Psoas muscle (tissue), 8 donors: ENCODE results near the gene WDR46. TPM values are rescaled to one million over a fixed set of nuclear protein-coding genes. Genes with fewer than 3 reads are reported as not detected.
A peak's percentile ranks its signal among the peaks of the same experiment; 100 is the strongest.

Experiments
- ATAC-seq, 4 donors: fragments of 200-7000 bp; cut with Tn5 transposase; one replicate each; pipeline ENCODE4 v1.9.1; 2020; ENCODE audit warnings: moderate library complexity in 3 of 4, mild to moderate bottlenecking in 2 of 4
- DNase-seq, 2 donors: peaks; one replicate each; pipeline ENCODE4 v3.0.0-alpha.2; 2020
- H3K27ac ChIP-seq: fragments of 200-600 bp; one replicate; pipeline ENCODE4 v1.8.0; 2022
- H3K27me3 ChIP-seq, 3 donors: fragments of 200-600 bp in 1 of 3; one replicate each; pipeline versions ENCODE4 v1.6.1 to v1.8.0; 2013 to 2022; ENCODE audit warnings: low read length in 2 of 3, mild to moderate bottlenecking in 2 of 3, moderate library complexity in 1 of 3; ENCODE audit not compliant: insufficient read depth in 3 of 3
- H3K36me3 ChIP-seq, 2 donors: fragments of 200-600 bp in 1 of 2; one replicate each; pipeline versions ENCODE4 v1.6.1 to v1.8.0; 2013 to 2022; ENCODE audit warnings: low read depth in 1 of 2, mild to moderate bottlenecking in 1 of 2, moderate library complexity in 1 of 2; ENCODE audit not compliant: insufficient read depth in 1 of 2
- H3K4me1 ChIP-seq: fragments of 200-600 bp; one replicate; pipeline ENCODE4 v1.8.0; 2022
- H3K4me3 ChIP-seq: fragments of 200-600 bp; one replicate; pipeline ENCODE4 v1.8.0; 2022; ENCODE audit warnings: mild to moderate bottlenecking
- H3K9me3 ChIP-seq: fragments of 200-600 bp; one replicate; pipeline ENCODE4 v1.8.0; 2022
- CTCF ChIP-seq: fragments of 200-600 bp; IDR thresholded peaks from one replicate; pipeline ENCODE4 v1.8.0; 2022; ENCODE audit warnings: antibody characterized with exemption
- WGBS, 3 donors: extraction: QIAGEN DNeasy Blood & Tissue Kit; methylation state at CpG; one replicate each; pipeline versions ENCODE4 v1.1.6 to v1.1.7; 2013; 5-methylcytosine and 5-hydroxymethylcytosine counted together
- intact Hi-C, 2 donors: fragments of 100-400 bp; cut with DNase I; formaldehyde crosslinking; loops; one replicate each; pipeline versions ENCODE4 v1.11.0 to v1.14.2; 2022
- polyA plus RNA-seq, 3 donors: library from polyadenylated mRNA; stranded (reverse); fragments of 200-250 nt; gene quantifications; one replicate each; pipeline ENCODE4 v1.2.3, GENCODE V29; 2013
- total RNA-seq, 4 donors: library from RNA; stranded (reverse); fragmentation: NEBNext Ultra II Directional in 2 of 4; extraction: Animal tissue kit (Norgen Biotek cat#: 25700) in 2 of 4; gene quantifications; one replicate each; pipeline versions ENCODE4 v1.2.1 to v1.2.4, GENCODE V29; 2021 to 2023
- donor health status: healthy with polysubstance abuse.
- donor health status: DM: no; HTN: no; CAD: no; lungs with moderate emphysema.
- donor health status: Bipolar disorder and iron deficiency.
- donor health status: healthy.
- donor health status: DM: yes; HTN: yes; CAD: no.
- donor health status: DM: no; HTN: no; CAD: no.
- donor health status: DM: no; HTN: no; CAD: no.
- donor health status: DM: yes; HTN: yes; CAD: no.

Gene WDR46
- total and polyA plus RNA-seq, 7 donors, result 22.4 to 65.0 (median 34.7) TPM

DNA sequence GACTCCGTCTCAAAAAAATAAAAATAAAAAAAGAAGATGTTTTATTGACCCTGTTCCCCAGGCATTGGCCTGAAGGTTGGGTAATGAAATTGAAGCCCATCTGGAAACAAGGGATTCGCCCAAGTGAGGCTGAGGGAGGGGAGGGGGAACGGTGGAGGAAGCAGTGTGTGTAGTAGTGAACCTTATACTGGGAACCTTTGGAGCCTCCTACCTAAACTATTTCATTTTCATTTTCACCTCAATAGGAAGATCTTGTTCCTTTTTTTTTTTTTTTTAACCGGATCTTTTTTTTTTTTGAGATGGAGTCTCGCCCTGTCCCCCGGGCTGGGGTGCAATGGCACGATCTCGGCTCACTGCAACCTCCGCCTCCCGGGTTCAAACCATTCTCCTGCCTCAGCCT lies 41.7 kb upstream of the WDR46 start:
- ATAC-seq (no peak), DNase-seq (no peak)
- H3K9me3 ChIP-seq, result no peaks in the 10 kb centered on the region
- no peak overlapping the region for H3K27ac ChIP-seq
- no peak for TF ChIP-seq CTCF
- no peak overlapping the region for H3K4me3 ChIP-seq
- H3K4me1 ChIP-seq, result no peaks in the 10 kb centered on the region
- H3K27me3 ChIP-seq, result no peaks in the 10 kb centered on the region
- no peaks in the 10 kb centered on the region for H3K36me3 ChIP-seq
- 84 to 90% (median 89%) methylated on average over 9 to 10 of the region's 10 CpGs for WGBS, 3 donors
- intact Hi-C loops, result no loop called here

DNA sequence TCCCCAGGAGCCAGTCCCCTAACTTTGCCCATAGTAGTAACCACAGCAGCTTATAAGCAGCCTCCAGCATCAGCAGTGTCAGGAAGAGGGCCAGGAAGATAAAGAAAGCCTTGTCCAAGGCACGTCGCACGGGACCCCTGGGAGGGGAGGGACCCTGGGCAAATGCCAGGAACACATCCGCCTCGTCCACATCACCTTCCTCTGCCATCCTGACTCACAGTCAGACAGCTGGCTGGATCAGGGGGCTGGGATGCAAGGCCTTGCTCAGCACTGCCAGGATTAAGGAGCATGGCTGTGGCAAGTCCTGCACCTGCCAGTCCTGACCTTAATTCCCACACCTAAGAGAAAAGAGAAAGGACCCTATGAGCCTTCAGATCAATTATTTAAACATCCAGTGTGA lies 40.0 kb upstream of the WDR46 start:
- intact Hi-C loops, result no loop called here
- Histone ChIP-seq H3K27ac (no peak overlapping the region), H3K4me1 (no peaks in the 10 kb centered on the region), H3K27me3 (no peaks in the 10 kb centered on the region), H3K36me3 (no peaks in the 10 kb centered on the region), H3K9me3 (no peaks in the 10 kb centered on the region), H3K4me3 (no peak overlapping the region)
- no peak for DNase-seq
- WGBS, 3 donors, result 20 to 27% (median 27%) methylated on average over 5 of the region's 5 CpGs
- no peak for ATAC-seq
- no peak for TF ChIP-seq CTCF

DNA sequence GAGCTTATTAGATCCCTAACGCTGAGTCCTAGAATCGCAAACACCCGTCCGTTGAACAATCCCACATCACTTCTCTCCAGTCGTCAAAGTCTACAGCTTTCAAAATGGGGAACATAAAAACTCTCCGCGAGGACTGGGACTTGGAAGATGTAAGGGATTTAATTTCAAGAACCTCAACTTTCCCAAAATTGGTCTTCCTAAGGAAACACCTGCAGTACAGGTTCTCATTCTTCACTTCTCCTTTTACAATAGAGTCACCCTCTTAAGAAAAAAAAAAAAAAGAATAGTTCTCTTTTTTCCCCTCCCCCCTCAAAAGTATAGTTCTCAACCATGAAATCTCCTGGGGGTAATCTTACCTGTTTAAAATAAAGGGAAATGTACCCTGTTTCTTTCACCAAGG lies 35.1 kb upstream of the WDR46 start:
- peak overlapping the region; percentile 80 for H3K4me3 ChIP-seq
- no peaks in the 10 kb centered on the region for H3K9me3 ChIP-seq
- ATAC-seq (no peak), DNase-seq (no peak)
- peak overlapping the region; percentile 88 for H3K27ac ChIP-seq
- intact Hi-C loops, result no loop called here
- WGBS, 3 donors, result 15 to 24% (median 21%) methylated on average over 7 of the region's 7 CpGs
- TF ChIP-seq CTCF, result no peak
- H3K4me1 ChIP-seq, result peaks cover 24% of the 10 kb centered on the region
- no peaks in the 10 kb centered on the region for H3K27me3 ChIP-seq
- peaks cover 8 to 25% of the 10 kb centered on the region in 2 donors for H3K36me3 ChIP-seq

- no peak for TF ChIP-seq CTCF
- Histone ChIP-seq H3K4me3 (peak overlapping the region; percentile 80), H3K36me3 (peaks cover 11 to 30% of the 10 kb centered on the region in 2 donors), H3K4me1 (peaks cover 27% of the 10 kb centered on the region), H3K27me3 (no peaks in the 10 kb centered on the region), H3K27ac (peak overlapping the region; percentile 88), H3K9me3 (no peaks in the 10 kb centered on the region)
- ATAC-seq (peak in 2 of 4 donors; percentile 0 to 15), DNase-seq (no peak)
- WGBS, 3 donors, result 0 to 1% (median 1%) methylated on average over 11 to 12 of the region's 12 CpGs
- intact Hi-C loops, result no loop called here
Measured at GRCh38 chr6:33323623-33323948, 34.5 kb upstream of the WDR46 start.

- DNase-seq, result no peak
- no peak for ATAC-seq
- Histone ChIP-seq H3K4me3 (peak overlapping the region; percentile 80), H3K36me3 (peaks cover 11 to 32% of the 10 kb centered on the region in 2 donors), H3K27me3 (no peaks in the 10 kb centered on the region), H3K27ac (peak overlapping the region; percentile 88), H3K9me3 (no peaks in the 10 kb centered on the region), H3K4me1 (peaks cover 42% of the 10 kb centered on the region)
- WGBS, 3 donors, result 65 to 69% (median 68%) methylated on average over 9 of the region's 9 CpGs
- intact Hi-C loops, result no loop called here
- TF ChIP-seq CTCF, result no peak
Measured at GRCh38 chr6:33321227-33321626, 32.2 kb upstream of the WDR46 start.
